Activated naive CD8-positive, alpha-beta T cell treated with anti-CD3 and anti-CD28 coated beads, Interleukin-2, amount 50 U/mL, for 24 hours (primary cell): ENCODE results near the gene CASK.
A peak's percentile ranks its signal among the peaks of the same experiment; 100 is the strongest.

Experiments
- ATAC-seq: fragments of 150-1000 bp; cut with Tn5 transposase; one replicate; pipeline ENCODE4 v1.10.0; 2021
- DNase-seq: peaks from one replicate; pipeline ENCODE4 v3.0.0; 2021
- H3K27ac Mint-ChIP-seq: one replicate; pipeline ENCODE4 v1.8.0; 2021; ENCODE audit warnings: mild to moderate bottlenecking, mixed read lengths
- H3K27me3 Mint-ChIP-seq: one replicate; pipeline ENCODE4 v1.8.0; 2021; ENCODE audit warnings: mixed read lengths
- H3K36me3 Mint-ChIP-seq: one replicate; pipeline ENCODE4 v1.8.0; 2021; ENCODE audit warnings: low read depth, mixed read lengths
- H3K4me1 Mint-ChIP-seq: one replicate; pipeline ENCODE4 v1.8.0; 2021; ENCODE audit warnings: mixed read lengths
- H3K4me3 Mint-ChIP-seq: one replicate; pipeline ENCODE4 v1.8.0; 2021; ENCODE audit warnings: mild to moderate bottlenecking, moderate library complexity, mixed read lengths
- H3K9me3 Mint-ChIP-seq: one replicate; pipeline ENCODE4 v1.8.0; 2021; ENCODE audit warnings: mixed read lengths

CASK gene

GRCh38 chrX:41922431-41923151 is 763 bp downstream of the CASK start:
- Mint-ChIP-seq H3K4me1 (peaks cover 39% of the 10 kb centered on the region), H3K36me3 (no peaks in the 10 kb centered on the region), H3K27ac (peak overlapping the region; percentile 91), H3K4me3 (peak overlapping the region; percentile 90), H3K27me3 (no peaks in the 10 kb centered on the region), H3K9me3 (no peaks in the 10 kb centered on the region)
- DNase-seq (peak; percentile 14), ATAC-seq (peak; percentile 3)

GRCh38 chrX:41921492-41922430 is 1.6 kb downstream of the CASK start:
- Mint-ChIP-seq H3K4me1 (peaks cover 47% of the 10 kb centered on the region), H3K27me3 (no peaks in the 10 kb centered on the region), H3K4me3 (peak overlapping the region; percentile 90), H3K9me3 (no peaks in the 10 kb centered on the region), H3K27ac (peak overlapping the region; percentile 91), H3K36me3 (no peaks in the 10 kb centered on the region)
- DNase-seq (peak; percentile 30), ATAC-seq (peak; percentile 54)

- ATAC-seq: no peak
- no peaks in the 10 kb centered on the region for H3K27me3 Mint-ChIP-seq
- no peak for DNase-seq
- H3K4me3 Mint-ChIP-seq: no peak overlapping the region
- no peaks in the 10 kb centered on the region for H3K36me3 Mint-ChIP-seq
- no peaks in the 10 kb centered on the region for H3K9me3 Mint-ChIP-seq
- peaks cover 59% of the 10 kb centered on the region for H3K4me1 Mint-ChIP-seq
- H3K27ac Mint-ChIP-seq: peak overlapping the region; percentile 72
Observed at GRCh38 chrX:41919870-41920269, 3.5 kb downstream of the CASK start.

GRCh38 chrX:41917517-41917916 is 5.8 kb downstream of the CASK start:
- peak overlapping the region; percentile 63 for H3K4me3 Mint-ChIP-seq
- H3K9me3 Mint-ChIP-seq: no peaks in the 10 kb centered on the region
- ATAC-seq (no peak), DNase-seq (no peak)
- no peaks in the 10 kb centered on the region for H3K36me3 Mint-ChIP-seq
- peak overlapping the region; percentile 55 for H3K27ac Mint-ChIP-seq
- peaks cover 76% of the 10 kb centered on the region for H3K4me1 Mint-ChIP-seq
- no peaks in the 10 kb centered on the region for H3K27me3 Mint-ChIP-seq

- H3K4me1 Mint-ChIP-seq: peaks cover 67% of the 10 kb centered on the region
- H3K27ac Mint-ChIP-seq: no peak overlapping the region
- no peaks in the 10 kb centered on the region for H3K9me3 Mint-ChIP-seq
- ATAC-seq (no peak), DNase-seq (no peak)
- no peak overlapping the region for H3K4me3 Mint-ChIP-seq
- no peaks in the 10 kb centered on the region for H3K36me3 Mint-ChIP-seq
- H3K27me3 Mint-ChIP-seq: no peaks in the 10 kb centered on the region
Observed at GRCh38 chrX:41913476-41913875, 9.9 kb downstream of the CASK start.

- Mint-ChIP-seq H3K4me3 (no peak overlapping the region), H3K27me3 (no peaks in the 10 kb centered on the region), H3K9me3 (no peaks in the 10 kb centered on the region), H3K27ac (no peak overlapping the region), H3K4me1 (peaks cover 67% of the 10 kb centered on the region), H3K36me3 (no peaks in the 10 kb centered on the region)
- ATAC-seq (peak; percentile 33), DNase-seq (no peak)
Observed at GRCh38 chrX:41912923-41913322, 10.4 kb downstream of the CASK start.

- DNase-seq: no peak
- H3K9me3 Mint-ChIP-seq: peaks cover 3% of the 10 kb centered on the region
- no peak overlapping the region for H3K27ac Mint-ChIP-seq
- no peaks in the 10 kb centered on the region for H3K27me3 Mint-ChIP-seq
- H3K36me3 Mint-ChIP-seq: peaks cover 9% of the 10 kb centered on the region
- ATAC-seq: peak; percentile 33
- H3K4me3 Mint-ChIP-seq: no peak overlapping the region
- peaks cover 63% of the 10 kb centered on the region for H3K4me1 Mint-ChIP-seq
Observed at GRCh38 chrX:41909068-41909467, 14.3 kb downstream of the CASK start.

- ATAC-seq (peak; percentile 92), DNase-seq (peak; percentile 10)
- H3K27me3 Mint-ChIP-seq: no peaks in the 10 kb centered on the region
- no peak overlapping the region for H3K4me3 Mint-ChIP-seq
- peaks cover 69% of the 10 kb centered on the region for H3K4me1 Mint-ChIP-seq
- H3K36me3 Mint-ChIP-seq: peaks cover 18% of the 10 kb centered on the region
- H3K27ac Mint-ChIP-seq: peak overlapping the region; percentile 78
- peaks cover 3% of the 10 kb centered on the region for H3K9me3 Mint-ChIP-seq
Observed at GRCh38 chrX:41906515-41907187, 16.7 kb downstream of the CASK start.

- Mint-ChIP-seq H3K4me3 (no peak overlapping the region), H3K4me1 (peaks cover 47% of the 10 kb centered on the region), H3K27me3 (no peaks in the 10 kb centered on the region), H3K36me3 (peaks cover 27% of the 10 kb centered on the region), H3K9me3 (peaks cover 9% of the 10 kb centered on the region), H3K27ac (no peak overlapping the region)
- DNase-seq (no peak), ATAC-seq (no peak)
Observed at GRCh38 chrX:41903544-41903943, 19.8 kb downstream of the CASK start.

- no peaks in the 10 kb centered on the region for H3K27me3 Mint-ChIP-seq
- ATAC-seq (no peak), DNase-seq (no peak)
- peaks cover 23% of the 10 kb centered on the region for H3K36me3 Mint-ChIP-seq
- no peak overlapping the region for H3K27ac Mint-ChIP-seq
- peaks cover 14% of the 10 kb centered on the region for H3K9me3 Mint-ChIP-seq
- no peak overlapping the region for H3K4me3 Mint-ChIP-seq
- peaks cover 22% of the 10 kb centered on the region for H3K4me1 Mint-ChIP-seq
Observed at GRCh38 chrX:41900321-41900720, 23.0 kb downstream of the CASK start.

GRCh38 chrX:41895826-41896225 is 27.5 kb downstream of the CASK start:
- Mint-ChIP-seq H3K27ac (no peak overlapping the region), H3K9me3 (peaks cover 14% of the 10 kb centered on the region), H3K4me1 (peaks cover 3% of the 10 kb centered on the region), H3K4me3 (no peak overlapping the region), H3K36me3 (peaks cover 11% of the 10 kb centered on the region), H3K27me3 (no peaks in the 10 kb centered on the region)
- DNase-seq (no peak), ATAC-seq (no peak)

- Mint-ChIP-seq H3K9me3 (peaks cover 4% of the 10 kb centered on the region), H3K36me3 (peaks cover 3% of the 10 kb centered on the region), H3K27me3 (no peaks in the 10 kb centered on the region), H3K4me1 (peaks cover 29% of the 10 kb centered on the region), H3K4me3 (no peak overlapping the region), H3K27ac (no peak overlapping the region)
- ATAC-seq: no peak
- no peak for DNase-seq
Observed at GRCh38 chrX:41890026-41890423, 33.3 kb downstream of the CASK start.

- no peak for DNase-seq
- H3K9me3 Mint-ChIP-seq: peaks cover 4% of the 10 kb centered on the region
- ATAC-seq: no peak
- no peak overlapping the region for H3K27ac Mint-ChIP-seq
- H3K4me1 Mint-ChIP-seq: peaks cover 30% of the 10 kb centered on the region
- no peaks in the 10 kb centered on the region for H3K27me3 Mint-ChIP-seq
- H3K36me3 Mint-ChIP-seq: peaks cover 2% of the 10 kb centered on the region
- H3K4me3 Mint-ChIP-seq: no peak overlapping the region
Observed at GRCh38 chrX:41889317-41890025, 33.9 kb downstream of the CASK start.

- Mint-ChIP-seq H3K27me3 (no peaks in the 10 kb centered on the region), H3K4me1 (peaks cover 35% of the 10 kb centered on the region)
Observed at GRCh38 chrX:41887691-41888090, 35.7 kb downstream of the CASK start.

More at GRCh38 chrX:41887691-41888090, 35.7 kb downstream of the CASK start:
- peak overlapping the region; percentile 61 for H3K27ac Mint-ChIP-seq
- peaks cover 4% of the 10 kb centered on the region for H3K9me3 Mint-ChIP-seq
- no peak overlapping the region for H3K4me3 Mint-ChIP-seq
- H3K36me3 Mint-ChIP-seq: peaks cover 2% of the 10 kb centered on the region
- DNase-seq: no peak
- ATAC-seq: no peak
